ENCODE results near the gene DLGAP4.
"Not testable (repeated sequence)": the region's sequence is repeated elsewhere in the genome, so short reads cannot be mapped to it uniquely, and the experiment has no call there.

The DLGAP4 gene

GRCh38 chr20:36455972-36456625 is 150.0 kb downstream of the DLGAP4 start:
- DNase-seq (ENCODE audit: low spot score) = no peak

GRCh38 chr20:36460648-36461599 is 154.8 kb downstream of the DLGAP4 start:
- DNase-seq (ENCODE audit: low spot score) = peak; percentile 91

GRCh38 chr20:36461600-36462439 is 155.7 kb downstream of the DLGAP4 start:
- DNase-seq (ENCODE audit: low spot score) = peak; percentile 63

DNA sequence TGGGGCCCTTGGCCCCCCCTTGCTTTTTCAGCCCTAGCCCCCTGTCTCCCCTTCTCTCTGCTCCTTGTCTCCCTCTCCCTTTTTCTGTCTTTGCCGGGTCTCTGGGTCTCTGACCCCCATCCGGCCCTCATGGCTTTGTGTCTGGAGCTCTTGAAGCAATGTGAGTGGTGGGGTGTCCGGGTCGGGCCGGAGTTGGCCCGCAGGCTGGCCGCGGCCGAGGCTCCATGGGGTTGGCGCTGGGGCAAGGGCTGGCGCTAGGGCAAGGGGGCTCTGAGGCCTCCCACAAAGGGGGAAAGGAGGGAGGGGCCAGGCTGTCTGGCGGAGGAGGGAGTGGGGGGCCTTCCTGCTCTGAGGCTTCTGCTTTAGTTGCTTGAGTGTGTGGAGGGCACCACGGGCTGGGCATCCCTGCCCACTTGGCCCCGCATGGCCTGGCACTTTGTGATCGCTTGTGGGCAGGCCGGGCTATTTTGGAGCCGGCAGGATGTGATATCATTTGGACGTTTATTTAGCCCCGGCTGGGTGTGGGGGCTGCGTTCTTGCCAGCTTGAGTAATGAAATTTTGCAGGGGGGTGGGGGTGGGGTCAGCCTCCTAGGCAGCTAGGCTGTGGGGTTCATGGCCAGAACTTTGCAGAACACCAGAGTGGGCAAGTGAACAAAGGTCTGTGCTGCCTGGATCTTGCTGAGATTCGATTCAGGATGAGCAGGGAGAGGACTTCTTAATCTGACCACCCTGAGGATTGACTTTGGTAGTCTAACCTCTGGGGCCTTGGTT is 156.5 kb downstream of the DLGAP4 start:
- peak; percentile 60 for DNase-seq (ENCODE audit: low spot score)

DNA sequence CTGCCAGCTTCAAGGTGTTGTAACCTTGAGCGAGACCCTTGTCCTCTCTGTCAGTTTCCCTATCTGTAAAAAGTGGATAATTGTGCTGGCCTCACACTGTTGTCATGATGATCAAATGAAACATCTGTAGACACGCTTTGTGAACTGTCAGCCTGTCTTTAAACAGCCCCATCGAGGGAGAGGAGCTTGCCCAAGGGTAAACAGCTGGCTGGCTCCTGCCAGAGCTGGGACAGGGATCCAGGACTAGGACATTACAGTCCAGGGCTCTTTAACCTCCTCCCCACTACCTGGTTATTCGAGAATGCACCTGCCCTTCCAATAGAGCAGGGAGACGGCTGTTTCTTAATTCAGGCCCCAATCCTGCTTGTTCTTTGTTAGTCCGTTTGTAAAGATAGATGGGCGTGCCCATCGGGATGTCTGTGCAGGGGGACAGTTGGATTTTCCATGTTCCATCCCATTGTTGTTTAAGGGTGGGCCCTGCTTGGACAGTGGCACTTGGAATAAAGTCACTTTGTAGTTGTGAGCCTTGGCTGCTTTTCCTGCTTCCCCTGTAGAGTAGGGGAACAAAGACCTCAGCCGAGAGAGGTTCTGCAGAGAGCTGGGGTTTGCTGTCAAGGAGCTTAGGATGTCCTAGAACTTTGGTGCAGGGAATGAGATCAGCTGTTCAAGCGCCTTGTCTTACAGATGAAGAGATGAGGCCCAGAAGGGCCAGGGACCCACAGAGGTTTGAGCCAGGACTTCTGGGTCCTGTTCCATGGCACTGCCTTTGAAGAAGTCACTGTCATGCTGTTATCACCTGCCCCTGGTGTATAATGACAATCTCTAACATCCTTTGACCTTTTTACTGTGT is 157.3 kb downstream of the DLGAP4 start:
- DNase-seq (ENCODE audit: low spot score) = peak; percentile 38

GRCh38 chr20:36465109-36466080 is 159.3 kb downstream of the DLGAP4 start:
- DNase-seq (ENCODE audit: low spot score) = no peak

- no peak for DNase-seq (ENCODE audit: low spot score)
Measured at GRCh38 chr20:36466089-36466488, 159.9 kb downstream of the DLGAP4 start.

DNA sequence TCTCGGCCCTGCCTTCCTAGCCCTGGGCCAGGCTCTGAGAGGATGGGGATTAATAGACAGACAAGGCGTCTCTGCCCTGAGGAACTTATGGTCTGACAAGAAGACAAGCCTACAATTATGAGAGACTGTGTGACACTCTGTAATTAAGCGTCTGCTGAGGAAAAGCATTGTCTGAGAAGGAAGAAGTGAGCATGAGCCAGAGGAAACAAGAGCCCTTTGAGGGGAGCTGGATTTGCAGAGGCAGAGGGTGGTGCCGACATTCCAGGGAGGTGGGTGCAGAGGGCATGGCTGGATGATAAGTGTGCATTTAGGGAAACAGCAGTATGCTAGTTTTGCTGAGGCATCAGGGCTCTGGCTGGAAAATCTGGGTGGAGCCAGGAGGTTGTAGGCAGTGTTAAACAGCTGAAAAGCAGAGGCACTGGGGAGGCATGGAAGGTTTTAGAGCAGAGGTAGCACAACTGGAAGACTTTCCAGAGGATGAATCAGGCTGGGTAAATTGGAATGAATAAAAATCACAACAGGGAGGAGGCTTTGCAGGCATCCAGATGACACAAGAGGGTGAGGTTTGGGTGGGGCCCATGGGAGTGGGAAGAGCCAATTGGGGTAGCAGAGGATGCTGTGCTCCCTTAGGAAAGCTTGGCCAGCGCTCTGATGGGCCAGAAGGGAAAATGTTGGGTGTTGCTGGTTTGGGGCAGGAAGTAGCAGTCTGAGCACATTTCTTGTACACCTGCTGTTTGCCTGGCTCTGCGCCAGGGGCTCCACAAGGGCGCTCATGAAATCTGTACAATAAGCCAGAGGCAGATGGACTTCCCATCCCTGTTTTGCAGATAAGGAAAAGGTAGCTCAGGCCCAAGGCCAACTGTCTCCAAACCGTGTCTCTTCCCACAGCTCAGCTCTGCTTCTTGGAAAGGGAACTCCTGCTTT is 161.2 kb downstream of the DLGAP4 start:
- DNase-seq (ENCODE audit: low spot score) = peak; percentile 81

GRCh38 chr20:36468149-36469000 is 162.2 kb downstream of the DLGAP4 start:
- peak; percentile 47 for DNase-seq (ENCODE audit: low spot score)

- DNase-seq (ENCODE audit: low spot score) = no peak
Measured at GRCh38 chr20:36469973-36470372, 163.8 kb downstream of the DLGAP4 start.

GRCh38 chr20:36471885-36472636 is 165.9 kb downstream of the DLGAP4 start:
- no peak for DNase-seq (ENCODE audit: low spot score)

DNA sequence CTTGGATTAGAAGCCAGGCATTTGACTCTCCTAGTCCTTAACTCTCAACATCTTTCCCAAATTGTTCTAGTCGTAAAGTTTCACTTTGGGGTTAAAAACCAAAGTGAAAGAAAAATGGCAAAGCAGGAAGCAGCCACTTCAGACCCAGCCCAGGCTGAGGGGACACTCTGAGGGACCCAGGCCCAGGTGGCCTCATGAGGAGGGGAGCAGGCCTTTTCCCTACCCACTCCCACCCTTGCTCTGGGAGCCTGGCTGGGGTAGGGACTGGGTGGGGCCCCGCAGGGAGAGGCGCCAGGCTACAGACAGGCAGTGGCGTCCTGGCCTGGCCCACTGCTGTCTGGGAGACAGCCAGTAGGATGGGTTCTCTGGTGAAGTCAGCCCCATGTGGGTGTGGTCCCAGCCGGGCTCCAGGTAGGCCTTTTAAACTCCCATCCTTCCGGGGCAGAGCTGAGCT is 166.5 kb downstream of the DLGAP4 start:
- DNase-seq (ENCODE audit: low spot score) = no peak

- DNase-seq (ENCODE audit: low spot score) = no peak
Measured at GRCh38 chr20:36473164-36473563, 167.0 kb downstream of the DLGAP4 start.

GRCh38 chr20:36474563-36474962 is 168.4 kb downstream of the DLGAP4 start:
- DNase-seq (ENCODE audit: low spot score) = no peak

DNA sequence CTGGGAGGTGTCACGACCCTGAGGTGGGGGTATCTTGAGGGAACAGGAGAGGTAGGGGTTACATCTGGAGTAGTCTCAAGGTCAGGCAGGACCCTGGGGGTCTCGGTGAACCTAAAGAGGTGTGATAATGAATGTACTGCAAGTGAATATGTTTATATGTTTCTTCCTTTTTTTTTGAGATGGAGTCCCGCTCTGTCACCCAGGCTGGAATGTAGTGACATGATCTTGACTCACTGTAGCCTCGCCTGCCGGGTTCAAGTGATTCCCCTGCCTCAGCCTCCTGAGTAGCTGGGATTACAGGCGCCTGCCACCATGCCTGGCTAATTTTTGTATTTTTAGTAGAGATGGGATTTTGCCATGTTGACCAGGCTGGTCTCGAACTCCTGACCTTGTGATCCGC is 168.9 kb downstream of the DLGAP4 start:
- not testable (repeated sequence) for DNase-seq (ENCODE audit: low spot score)

DNA sequence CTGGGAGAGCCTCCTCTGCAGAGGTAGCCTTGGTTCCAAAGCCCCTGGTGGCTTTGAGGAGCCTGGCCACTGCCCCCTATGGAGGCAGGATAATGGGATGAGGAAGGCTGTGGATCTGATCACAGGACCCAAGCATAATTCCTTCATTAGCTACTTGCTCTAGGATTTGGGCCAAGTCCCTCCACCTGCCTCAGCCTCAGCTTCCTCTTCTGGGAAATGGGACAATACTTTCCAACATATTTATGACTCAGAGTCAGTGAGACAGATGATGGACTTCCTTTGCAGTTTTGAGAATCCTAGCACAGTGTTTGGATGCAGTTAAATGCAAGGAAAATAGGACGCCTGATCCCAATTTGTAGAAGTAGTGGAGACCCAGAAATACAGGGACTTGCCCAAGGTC is 171.3 kb downstream of the DLGAP4 start:
- no peak for DNase-seq (ENCODE audit: low spot score)

Measured in NAMALWA (cell line).